GM23338 (cell line): ENCODE results near the gene MINDY4. TPM values are rescaled to one million over a fixed set of nuclear protein-coding genes. Genes with fewer than 3 reads are reported as not detected.

Experiments
- ATAC-seq: fragments of 200-7000 bp; cut with Tn5 transposase; 3 replicates; pipeline ENCODE4 v1.9.1; 2020
- DNase-seq: peaks from one replicate; pipeline ENCODE4 v3.0.0-alpha.2; 2015; ENCODE audit warnings: low spot score
- H2AFZ ChIP-seq: fragments of 200-600 bp; sonication (generic); 2 replicates; pipeline ENCODE4 v1.8.0; 2016; ENCODE audit warnings: antibody characterized with exemption, mild to moderate bottlenecking, moderate library complexity
- H3F3A ChIP-seq: fragments of 200-600 bp; sonication (generic); replicated peaks from 2 replicates; pipeline ENCODE4 v1.8.0; 2017; ENCODE audit warnings: antibody characterized with exemption, mixed run types, low read depth
- H3K27ac ChIP-seq: fragments of 200-600 bp; sonication (generic); 2 replicates; pipeline ENCODE4 v1.6.1; 2016; ENCODE audit warnings: low read depth
- H3K27me3 ChIP-seq: fragments of 200-600 bp; sonication (generic); 2 replicates; pipeline ENCODE4 v1.8.0; 2016; ENCODE audit warnings: mild to moderate bottlenecking, mixed run types, moderate library complexity; ENCODE audit not compliant: insufficient read depth
- H3K36me3 ChIP-seq: fragments of 200-600 bp; sonication (generic); 2 replicates; pipeline ENCODE4 v1.8.0; 2016; ENCODE audit warnings: mild to moderate bottlenecking; ENCODE audit not compliant: insufficient read depth
- H3K4me1 ChIP-seq: fragments of 200-600 bp; sonication (generic); 2 replicates; pipeline ENCODE4 v1.8.0; 2016; ENCODE audit warnings: mild to moderate bottlenecking, moderate library complexity; ENCODE audit not compliant: insufficient read depth
- H3K4me2 ChIP-seq: fragments of 200-600 bp; sonication (generic); 2 replicates; pipeline ENCODE4 v1.7.1; 2017; ENCODE audit warnings: mixed run types
- H3K4me3 ChIP-seq: fragments of 200-600 bp; sonication (generic); 2 replicates; pipeline ENCODE4 v1.6.1; 2016; ENCODE audit warnings: mixed run types
- H3K79me2 ChIP-seq: fragments of 200-600 bp; sonication (generic); replicated peaks from 2 replicates; pipeline ENCODE4 v1.8.0; 2017; ENCODE audit warnings: mild to moderate bottlenecking; ENCODE audit not compliant: insufficient read depth
- H3K9me2 ChIP-seq: fragments of 200-600 bp; sonication (generic); 2 replicates; pipeline ENCODE4 v1.8.0; 2017; ENCODE audit not compliant: insufficient read depth
- H4K20me1 ChIP-seq: fragments of 200-600 bp; sonication (generic); replicated peaks from 2 replicates; pipeline ENCODE4 v1.8.0; 2017; ENCODE audit warnings: mild to moderate bottlenecking; ENCODE audit not compliant: insufficient read depth
- H3K27ac Mint-ChIP-seq: 2 replicates; pipeline ENCODE4 v1.8.0; 2020; ENCODE audit warnings: inconsistent platforms, mild to moderate bottlenecking, moderate library complexity, mixed read lengths
- H3K27me3 Mint-ChIP-seq: 3 replicates; pipeline ENCODE4 v1.8.0; 2022; ENCODE audit warnings: low read depth, mild to moderate bottlenecking, moderate library complexity, mixed read lengths, inconsistent platforms; ENCODE audit not compliant: insufficient read depth, poor library complexity
- H3K36me3 Mint-ChIP-seq: 3 replicates; pipeline ENCODE4 v1.8.0; 2021; ENCODE audit warnings: low read depth, mild to moderate bottlenecking, inconsistent platforms, moderate library complexity, mixed read lengths
- H3K4me1 Mint-ChIP-seq: 3 replicates; pipeline ENCODE4 v1.8.0; 2020; ENCODE audit warnings: mild to moderate bottlenecking, inconsistent platforms, mixed read lengths
- H3K4me3 Mint-ChIP-seq: 3 replicates; pipeline ENCODE4 v1.8.0; 2021; ENCODE audit warnings: moderate library complexity, mild to moderate bottlenecking, inconsistent platforms, mixed read lengths
- H3K9me3 Mint-ChIP-seq: 3 replicates; pipeline ENCODE4 v1.8.0; 2020; ENCODE audit warnings: moderate library complexity, mild to moderate bottlenecking, inconsistent platforms, mixed read lengths
- CTCF ChIP-seq, 2 experiments: fragments of 200-600 bp in 1 of 2; sonication (generic) in 1 of 2; conservative IDR thresholded peaks; 2 replicates each; pipeline versions ENCODE4 v1.5.1 to v1.6.1; 2016 to 2017; ENCODE audit warnings: antibody characterized with exemption in 2 of 2, low read depth in 2 of 2, mild to moderate bottlenecking in 2 of 2, moderate library complexity in 1 of 2
- POLR2AphosphoS5 ChIP-seq: IDR thresholded peaks from 2 replicates; pipeline ENCODE4 v1.6.1; 2016; ENCODE audit warnings: antibody characterized with exemption, low read depth
- REST ChIP-seq: IDR thresholded peaks from one replicate; pipeline ENCODE4 v1.6.1; 2018; ENCODE audit warnings: antibody characterized with exemption; ENCODE audit not compliant: unreplicated experiment
- STAT1 ChIP-seq: IDR thresholded peaks from one replicate; pipeline ENCODE4 v1.6.1; 2016; ENCODE audit warnings: antibody characterized with exemption; ENCODE audit not compliant: unreplicated experiment
- ZNF462 ChIP-seq: fragments of 250-450 bp; sonication (Bioruptor Pico); IDR thresholded peaks from 2 replicates; pipeline ENCODE4 v1.5.0; 2020; ENCODE audit warnings: mild to moderate bottlenecking, moderate library complexity
- polyA plus RNA-seq: library from polyadenylated mRNA; unstranded; fragments of >200 nt; fragmentation: Nextera tagmentation; extraction: Ambion mirVana; gene quantifications from 2 replicates; pipeline ENCODE4 v1.2.1, GENCODE V29; 2016
- total RNA-seq: library from RNA; depleted of rRNA; stranded (reverse); fragments of >200 nt; shearing (Covaris generic); gene quantifications from 2 replicates; pipeline ENCODE4 v1.2.3, GENCODE V29; 2014

The MINDY4 gene
- total and polyA plus RNA-seq, 2 experiments from 2014 or later: 1.7 to 4.4 TPM

GRCh38 chr7:30841801-30842541 is 70.8 kb downstream of the MINDY4 start:
- H3K36me3 ChIP-seq: no peaks in the 10 kb centered on the region
- no peak overlapping the region for H3K4me3 ChIP-seq
- H3K36me3 Mint-ChIP-seq: no peaks in the 10 kb centered on the region
- H3K9me3 Mint-ChIP-seq: no peaks in the 10 kb centered on the region
- ATAC-seq (no peak), DNase-seq (no peak)
- TF ChIP-seq ZNF462 (no peak), REST (no peak), POLR2AphosphoS5 (no peak), CTCF (conservative IDR thresholded peaks at IDR 0.05; ENCODE audit: low read depth in 2 of 2) (no peak), STAT1 (no peak)
- H3K9me2 ChIP-seq: no peaks in the 10 kb centered on the region
- H3K79me2 ChIP-seq: no peaks in the 10 kb centered on the region
- H3F3A ChIP-seq: no peaks in the 10 kb centered on the region
- H3K4me1 ChIP-seq: no peaks in the 10 kb centered on the region
- H3K27ac ChIP-seq: no peak overlapping the region
- no peak overlapping the region for H2AFZ ChIP-seq
- no peak overlapping the region for H3K4me3 Mint-ChIP-seq
- H3K27me3 ChIP-seq: no peaks in the 10 kb centered on the region
- H3K4me2 ChIP-seq: no peak overlapping the region
- H3K27me3 Mint-ChIP-seq: peaks cover 12% of the 10 kb centered on the region
- H4K20me1 ChIP-seq: no peaks in the 10 kb centered on the region
- peaks cover 4% of the 10 kb centered on the region; the same call in 1 of the 3 replicates for H3K4me1 Mint-ChIP-seq
- no peak overlapping the region for H3K27ac Mint-ChIP-seq
